H9 (cell line): Measurements from ENCODE around the gene IFIT1. TPM values are rescaled to one million over a fixed set of nuclear protein-coding genes. Genes with fewer than 3 reads are reported as not detected.

Source experiments
- DNase-seq: peaks from one replicate; pipeline ENCODE4 v3.0.0-alpha.2; 2017
- H2AFZ ChIP-seq: one replicate; pipeline ENCODE4 v1.6.1; 2013; ENCODE audit warnings: mild to moderate bottlenecking, low read length, control low read depth, moderate library complexity
- H2AK5ac ChIP-seq: 2 replicates; pipeline ENCODE4 v1.6.1; 2013; ENCODE audit warnings: low read length, control low read depth, mixed read lengths; ENCODE audit not compliant: insufficient read length
- H2BK120ac ChIP-seq: one replicate; pipeline ENCODE4 v1.6.1; 2013; ENCODE audit warnings: low read depth, mild to moderate bottlenecking, low read length, control low read depth, inconsistent platforms; ENCODE audit not compliant: poor library complexity, severe bottlenecking
- H2BK12ac ChIP-seq: 2 replicates; pipeline ENCODE4 v1.6.1; 2013; ENCODE audit warnings: low read length, control low read depth, mixed read lengths, low read depth; ENCODE audit not compliant: insufficient read length
- H2BK15ac ChIP-seq: 2 replicates; pipeline ENCODE4 v1.6.1; 2013; ENCODE audit warnings: low read depth, low read length, control low read depth
- H2BK20ac ChIP-seq: one replicate; pipeline ENCODE4 v1.6.1; 2013; ENCODE audit warnings: low read depth, mild to moderate bottlenecking, low read length, control low read depth, inconsistent platforms; ENCODE audit not compliant: poor library complexity, severe bottlenecking
- H2BK5ac ChIP-seq: 2 replicates; pipeline ENCODE4 v1.6.1; 2013; ENCODE audit warnings: low read length, control low read depth, mixed read lengths; ENCODE audit not compliant: insufficient read length
- H3K14ac ChIP-seq: 2 replicates; pipeline ENCODE4 v1.6.1; 2013; ENCODE audit warnings: low read length, control low read depth; ENCODE audit not compliant: insufficient read depth
- H3K18ac ChIP-seq: 2 replicates; pipeline ENCODE4 v1.6.1; 2013; ENCODE audit warnings: low read depth, mild to moderate bottlenecking, mixed read lengths, low read length, control low read depth; ENCODE audit not compliant: insufficient read length
- H3K23ac ChIP-seq: 2 replicates; pipeline ENCODE4 v1.6.1; 2013; ENCODE audit warnings: low read length, control low read depth, mixed read lengths, low read depth; ENCODE audit not compliant: insufficient read length
- H3K23me2 ChIP-seq: 2 replicates; pipeline ENCODE4 v1.6.1; 2013; ENCODE audit warnings: low read depth, mild to moderate bottlenecking, mixed read lengths, low read length, control low read depth; ENCODE audit not compliant: insufficient read length, poor library complexity, severe bottlenecking
- H3K27ac ChIP-seq: 2 replicates; pipeline ENCODE4 v1.5.1; 2013; ENCODE audit warnings: low read length, control low read depth, mixed read lengths, low read depth; ENCODE audit not compliant: insufficient read length
- H3K27me3 ChIP-seq: 2 replicates; pipeline ENCODE4 v1.6.1; 2013; ENCODE audit warnings: low read length, control low read depth, inconsistent platforms; ENCODE audit not compliant: insufficient read depth
- H3K4ac ChIP-seq: 2 replicates; pipeline ENCODE4 v1.6.1; 2013; ENCODE audit warnings: low read depth, mild to moderate bottlenecking, control low read depth, inconsistent platforms, low read length, moderate library complexity
- H3K4me1 ChIP-seq: 2 replicates; pipeline ENCODE4 v1.6.1; 2013; ENCODE audit warnings: low read length, control low read depth, inconsistent platforms; ENCODE audit not compliant: insufficient read depth
- H3K4me2 ChIP-seq: 2 replicates; pipeline ENCODE4 v1.6.1; 2013; ENCODE audit warnings: low read length, control low read depth, mixed read lengths; ENCODE audit not compliant: insufficient read length, insufficient read depth
- H3K56ac ChIP-seq: 2 replicates; pipeline ENCODE4 v1.6.1; 2013; ENCODE audit warnings: low read depth, mild to moderate bottlenecking, mixed read lengths, low read length, control low read depth; ENCODE audit not compliant: insufficient read length
- H3K79me1 ChIP-seq: 2 replicates; pipeline ENCODE4 v1.6.1; 2013; ENCODE audit warnings: low read depth, mild to moderate bottlenecking, moderate library complexity, low read length, control low read depth, inconsistent platforms; ENCODE audit not compliant: insufficient read depth, poor library complexity, severe bottlenecking
- H3K79me2 ChIP-seq: 2 replicates; pipeline ENCODE4 v1.6.1; 2013; ENCODE audit warnings: low read length, control low read depth, inconsistent platforms; ENCODE audit not compliant: insufficient read depth
- H3K9ac ChIP-seq: 2 replicates; pipeline ENCODE4 v1.6.1; 2013; ENCODE audit warnings: low read length, control low read depth, mixed read lengths; ENCODE audit not compliant: insufficient read length; ENCODE audit errors: extremely low read depth
- H3K9me3 ChIP-seq: one replicate; pipeline ENCODE4 v1.6.1; 2013; ENCODE audit warnings: low read depth, low read length, inconsistent platforms; ENCODE audit not compliant: control insufficient read depth
- H3T11ph ChIP-seq: one replicate; pipeline ENCODE4 v1.6.1; 2013; ENCODE audit warnings: mild to moderate bottlenecking, low read length, control low read depth, inconsistent platforms
- H4K20me1 ChIP-seq: one replicate; pipeline ENCODE4 v1.6.1; 2013; ENCODE audit not compliant: control insufficient read depth, insufficient read length, insufficient read depth
- H4K5ac ChIP-seq: 2 replicates; pipeline ENCODE4 v1.6.1; 2013; ENCODE audit warnings: low read depth, mild to moderate bottlenecking, mixed read lengths, low read length, control low read depth; ENCODE audit not compliant: insufficient read length
- H4K8ac ChIP-seq: replicated peaks from 2 replicates; pipeline ENCODE4 v1.6.1; 2013; ENCODE audit warnings: low read length, control low read depth, mixed read lengths, low read depth; ENCODE audit not compliant: insufficient read length
- H4K91ac ChIP-seq: 2 replicates; pipeline ENCODE4 v1.6.1; 2013; ENCODE audit warnings: low read depth, mild to moderate bottlenecking, moderate library complexity, mixed read lengths, low read length, control low read depth; ENCODE audit not compliant: insufficient read length
- H3K27ac Mint-ChIP-seq, 3 experiments: 2 replicates in 2 of 3; 3 replicates in 1 of 3; pipeline ENCODE4 v1.8.0; 2020 to 2021; ENCODE audit warnings: mixed read lengths in 3 of 3, mild to moderate bottlenecking in 1 of 3, moderate library complexity in 1 of 3
- H3K27me3 Mint-ChIP-seq: 2 replicates; pipeline ENCODE4 v1.8.0; 2021; ENCODE audit warnings: low read depth, mild to moderate bottlenecking, moderate library complexity, mixed read lengths
- H3K36me3 Mint-ChIP-seq, 3 experiments: 2 replicates in 2 of 3; 3 replicates in 1 of 3; pipeline ENCODE4 v1.8.0; 2020 to 2021; ENCODE audit warnings: low read depth in 3 of 3, mixed read lengths in 3 of 3; ENCODE audit not compliant: insufficient read depth in 1 of 3
- H3K4me1 Mint-ChIP-seq, 2 experiments: 2 replicates each; pipeline ENCODE4 v1.8.0; 2020; ENCODE audit warnings: mixed read lengths in 2 of 2
- H3K4me3 Mint-ChIP-seq, 2 experiments: 2 replicates in 1 of 2; 3 replicates in 1 of 2; pipeline ENCODE4 v1.8.0; 2020 to 2021; ENCODE audit warnings: mild to moderate bottlenecking in 2 of 2, mixed read lengths in 2 of 2, moderate library complexity in 1 of 2
- H3K9me3 Mint-ChIP-seq, 2 experiments: 2 replicates in 1 of 2; 3 replicates in 1 of 2; pipeline ENCODE4 v1.8.0; 2020; ENCODE audit warnings: mild to moderate bottlenecking in 2 of 2, mixed read lengths in 2 of 2, moderate library complexity in 1 of 2
- CTCF ChIP-seq: fragments of 200-600 bp; sonication (generic); conservative IDR thresholded peaks from 3 replicates; pipeline ENCODE4 v1.8.0; 2021; ENCODE audit warnings: antibody characterized with exemption, mild to moderate bottlenecking
- WGBS: extraction: QIAGEN DNeasy Blood & Tissue Kit; methylation state at CpG from one replicate; pipeline ENCODE4 v1.1.7; 2013; ENCODE audit warnings: missing lambda C conversion rate, low lambda C conversion rate, mixed read lengths; ENCODE audit not compliant: insufficient read length; ENCODE audit errors: extremely low coverage; 5-methylcytosine and 5-hydroxymethylcytosine counted together
- total RNA-seq: library from RNA; stranded (reverse); gene quantifications from 2 replicates; pipeline ENCODE4 v1.2.1, GENCODE V29; 2021

Gene IFIT1
- total RNA-seq, 1 experiment from 2014 or later = 1.2 TPM

- Histone ChIP-seq H3K23me2 (no peaks in the 10 kb centered on the region), H2AFZ (no peak overlapping the region), H3K4me2 (no peak overlapping the region), H4K20me1 (no peaks in the 10 kb centered on the region), H2BK5ac (no peak overlapping the region), H3K9me3 (no peaks in the 10 kb centered on the region), H3K27ac (no peak overlapping the region), H2BK20ac (no peak overlapping the region), H3K18ac (no peak overlapping the region), H4K91ac (no peak overlapping the region), H3K4ac (no peak overlapping the region), H3K14ac (no peak overlapping the region), H3K56ac (no peak overlapping the region), H2AK5ac (no peak overlapping the region), H4K8ac (no peak overlapping the region), H2BK12ac (no peak overlapping the region), H3K79me1 (no peaks in the 10 kb centered on the region), H3K27me3 (no peaks in the 10 kb centered on the region), H3K4me1 (no peaks in the 10 kb centered on the region), H3K9ac (no peak overlapping the region), H3K23ac (no peak overlapping the region), H2BK15ac (no peak overlapping the region), H3T11ph (no peak overlapping the region), H4K5ac (no peak overlapping the region), H2BK120ac (no peak overlapping the region), H3K79me2 (no peaks in the 10 kb centered on the region)
- peaks cover 2% of the 10 kb centered on the region in 2 experiments; a peak in 2 of 5 replicates for H3K9me3 Mint-ChIP-seq
- TF ChIP-seq CTCF = no peak
- H3K4me3 Mint-ChIP-seq = no peak overlapping the region
- no peak overlapping the region for H3K27ac Mint-ChIP-seq
- no peak for DNase-seq
- H3K4me1 Mint-ChIP-seq = peaks cover 4 to 6% of the 10 kb centered on the region in 2 experiments
- peaks cover 0 to 2% (median 2%) of the 10 kb centered on the region in 3 experiments; a peak in 2 of 7 replicates for H3K36me3 Mint-ChIP-seq
- H3K27me3 Mint-ChIP-seq = no peaks in the 10 kb centered on the region; the same call in 1 of the 2 replicates
- no CpG with 5 or more reads among the region's 6 CpGs for WGBS
Measured at GRCh38 chr10:89363729-89364442, 28.5 kb upstream of the IFIT1 start.
